HUES6 (cell line): Measurements from ENCODE around the gene WSCD1.

Experiments
- H3K27ac ChIP-seq: 2 replicates; pipeline ENCODE4 v1.7.0; 2013; ENCODE audit warnings: low read depth, mild to moderate bottlenecking, low read length, inconsistent platforms
- H3K27me3 ChIP-seq: 2 replicates; pipeline ENCODE4 v1.6.1; 2013; ENCODE audit warnings: low read length; ENCODE audit not compliant: control insufficient read depth, insufficient read depth
- H3K36me3 ChIP-seq: 2 replicates; pipeline ENCODE4 v1.6.1; 2013; ENCODE audit warnings: low read length; ENCODE audit not compliant: control insufficient read depth, insufficient read depth
- H3K4me1 ChIP-seq: 2 replicates; pipeline ENCODE4 v1.6.1; 2013; ENCODE audit warnings: low read length; ENCODE audit not compliant: control insufficient read depth, insufficient read depth
- H3K4me3 ChIP-seq: 2 replicates; pipeline ENCODE4 v1.5.1; 2013; ENCODE audit warnings: low read depth, low read length
- H3K9ac ChIP-seq: one replicate; pipeline ENCODE4 v1.6.1; 2013; ENCODE audit warnings: mild to moderate bottlenecking, low read length
- H3K9me3 ChIP-seq: 2 replicates; pipeline ENCODE4 v1.6.1; 2013; ENCODE audit warnings: low read depth, low read length; ENCODE audit not compliant: control insufficient read depth, insufficient read depth

The WSCD1 gene

GRCh38 chr17:6059406-6059805 is 10.8 kb upstream of the WSCD1 start:
- H3K27ac ChIP-seq = no peak overlapping the region
- H3K9me3 ChIP-seq = no peaks in the 10 kb centered on the region
- H3K36me3 ChIP-seq = no peaks in the 10 kb centered on the region
- H3K4me1 ChIP-seq = 0 out of 2 replicates have a peak, but pooled peaks cover 7% of the 10 kb centered on the region
- no peaks in the 10 kb centered on the region for H3K27me3 ChIP-seq
- no peak overlapping the region for H3K9ac ChIP-seq
- no peak overlapping the region for H3K4me3 ChIP-seq

- Histone ChIP-seq H3K9me3 (no peaks in the 10 kb centered on the region), H3K9ac (no peak overlapping the region), H3K4me3 (no peak overlapping the region), H3K4me1 (no peaks in the 10 kb centered on the region), H3K27ac (no peak overlapping the region), H3K36me3 (no peaks in the 10 kb centered on the region), H3K27me3 (peaks cover 10% of the 10 kb centered on the region; the same call in 1 of the 2 replicates)
These were observed 8.9 kb upstream of the WSCD1 start for GRCh38 chr17:6061290-6061689.

- H3K9me3 ChIP-seq = no peaks in the 10 kb centered on the region
These were observed 5.3 kb upstream of the WSCD1 start for GRCh38 chr17:6064868-6065267.

GRCh38 chr17:6065351-6065750 is 4.8 kb upstream of the WSCD1 start:
- H3K27me3 ChIP-seq = peaks cover 43% of the 10 kb centered on the region
- H3K27ac ChIP-seq = no peak overlapping the region
- H3K9me3 ChIP-seq = no peaks in the 10 kb centered on the region
- no peak overlapping the region for H3K4me3 ChIP-seq
- no peaks in the 10 kb centered on the region for H3K36me3 ChIP-seq
- H3K4me1 ChIP-seq = peaks cover 4% of the 10 kb centered on the region; the same call in 1 of the 2 replicates
- no peak overlapping the region for H3K9ac ChIP-seq

More at GRCh38 chr17:6064868-6065267, 5.3 kb upstream of the WSCD1 start:
- no peak overlapping the region for H3K9ac ChIP-seq
- H3K27me3 ChIP-seq = peaks cover 41% of the 10 kb centered on the region
- H3K4me3 ChIP-seq = no peak overlapping the region
- no peak overlapping the region for H3K27ac ChIP-seq
- H3K36me3 ChIP-seq = no peaks in the 10 kb centered on the region
- H3K4me1 ChIP-seq = peaks cover 4% of the 10 kb centered on the region; the same call in 1 of the 2 replicates

GRCh38 chr17:6066183-6066948 is 3.8 kb upstream of the WSCD1 start:
- H3K27me3 ChIP-seq = peaks cover 49% of the 10 kb centered on the region
- peaks cover 4% of the 10 kb centered on the region; the same call in 1 of the 2 replicates for H3K4me1 ChIP-seq
- H3K9ac ChIP-seq = no peak overlapping the region
- no peak overlapping the region for H3K27ac ChIP-seq
- H3K4me3 ChIP-seq = no peak overlapping the region
- H3K9me3 ChIP-seq = no peaks in the 10 kb centered on the region
- no peaks in the 10 kb centered on the region for H3K36me3 ChIP-seq

GRCh38 chr17:6067060-6067459 is 3.1 kb upstream of the WSCD1 start:
- no peak overlapping the region for H3K4me3 ChIP-seq
- no peaks in the 10 kb centered on the region for H3K9me3 ChIP-seq
- no peak overlapping the region for H3K27ac ChIP-seq
- H3K36me3 ChIP-seq = no peaks in the 10 kb centered on the region
- no peak overlapping the region for H3K9ac ChIP-seq
- peaks cover 56% of the 10 kb centered on the region for H3K27me3 ChIP-seq
- peaks cover 4% of the 10 kb centered on the region; the same call in 1 of the 2 replicates for H3K4me1 ChIP-seq

- Histone ChIP-seq H3K9ac (no peak overlapping the region), H3K9me3 (no peaks in the 10 kb centered on the region), H3K27me3 (peaks cover 55% of the 10 kb centered on the region), H3K27ac (no peak overlapping the region), H3K4me1 (peaks cover 4% of the 10 kb centered on the region; the same call in 1 of the 2 replicates), H3K36me3 (no peaks in the 10 kb centered on the region), H3K4me3 (peak overlapping the region; percentile 65)
These were observed 292 bp downstream of the WSCD1 start for GRCh38 chr17:6070430-6070912.

GRCh38 chr17:6070913-6071511 is 833 bp downstream of the WSCD1 start:
- peaks cover 51% of the 10 kb centered on the region for H3K27me3 ChIP-seq
- H3K9me3 ChIP-seq = no peaks in the 10 kb centered on the region
- H3K4me3 ChIP-seq = peak overlapping the region; percentile 65
- no peaks in the 10 kb centered on the region for H3K36me3 ChIP-seq
- H3K27ac ChIP-seq = no peak overlapping the region
- peaks cover 4% of the 10 kb centered on the region; the same call in 1 of the 2 replicates for H3K4me1 ChIP-seq
- peak overlapping the region; percentile 34 for H3K9ac ChIP-seq

GRCh38 chr17:6071528-6072065 is 1.4 kb downstream of the WSCD1 start:
- peaks cover 51% of the 10 kb centered on the region for H3K27me3 ChIP-seq
- H3K9me3 ChIP-seq = no peaks in the 10 kb centered on the region
- peaks cover 4% of the 10 kb centered on the region; the same call in 1 of the 2 replicates for H3K4me1 ChIP-seq
- H3K9ac ChIP-seq = no peak overlapping the region
- peak overlapping the region; percentile 65 for H3K4me3 ChIP-seq
- H3K36me3 ChIP-seq = no peaks in the 10 kb centered on the region
- H3K27ac ChIP-seq = no peak overlapping the region

GRCh38 chr17:6072157-6072556 is 2.0 kb downstream of the WSCD1 start:
- no peak overlapping the region for H3K4me3 ChIP-seq
- no peaks in the 10 kb centered on the region for H3K36me3 ChIP-seq
- peaks cover 4% of the 10 kb centered on the region; the same call in 1 of the 2 replicates for H3K4me1 ChIP-seq
- H3K9ac ChIP-seq = no peak overlapping the region
- H3K27ac ChIP-seq = no peak overlapping the region
- H3K27me3 ChIP-seq = peaks cover 48% of the 10 kb centered on the region
- no peaks in the 10 kb centered on the region for H3K9me3 ChIP-seq

- no peaks in the 10 kb centered on the region for H3K36me3 ChIP-seq
- peaks cover 43% of the 10 kb centered on the region for H3K27me3 ChIP-seq
- H3K27ac ChIP-seq = no peak overlapping the region
- peaks cover 4% of the 10 kb centered on the region; the same call in 1 of the 2 replicates for H3K4me1 ChIP-seq
- H3K9me3 ChIP-seq = no peaks in the 10 kb centered on the region
- H3K4me3 ChIP-seq = no peak overlapping the region
- no peak overlapping the region for H3K9ac ChIP-seq
These were observed 2.4 kb downstream of the WSCD1 start for GRCh38 chr17:6072611-6073010.
